ENCODE measurements around the gene ZNG1B. TPM values are rescaled to one million over a fixed set of nuclear protein-coding genes. Genes with fewer than 3 reads are reported as not detected.
"Not testable (repeated sequence)": the region's sequence is repeated elsewhere in the genome, so short reads cannot be mapped to it uniquely, and the experiment has no call there.

The ZNG1B gene
- total RNA-seq, 1 experiment from 2014 or later: 48.7 TPM

GRCh38 chr2:113406114-113406513 lies 31.4 kb upstream of the ZNG1B start:
- no peak for DNase-seq
- H4K20me1 ChIP-seq (ENCODE audit: low read length): no peaks in the 10 kb centered on the region
- peaks cover 8% of the 10 kb centered on the region for H3K4me1 ChIP-seq (ENCODE audit: insufficient read depth, low read length)
- H3F3A ChIP-seq (ENCODE audit: low read length, unreplicated experiment): no peaks in the 10 kb centered on the region
- H3K27ac ChIP-seq (ENCODE audit: low read length): no peak overlapping the region
- H3K27me3 ChIP-seq (ENCODE audit: low read length): no peaks in the 10 kb centered on the region
- CTCF ChIA-PET: no interaction called here
- no peaks in the 10 kb centered on the region for H3K9me2 ChIP-seq (replicated peaks; ENCODE audit: low read length)
- H3K9ac ChIP-seq (ENCODE audit: low read length): no peak overlapping the region
- no peaks in the 10 kb centered on the region for H3K36me3 ChIP-seq (ENCODE audit: low read depth, low read length)
- intact Hi-C loops (cut with micrococcal nuclease): no loop called here
- no peaks in the 10 kb centered on the region for H3K9me3 ChIP-seq (ENCODE audit: low read length)
- no peak overlapping the region for H3K4me2 ChIP-seq (ENCODE audit: low read length)
- no peak for ATAC-seq
- POLR2A ChIA-PET (ENCODE audit: unreplicated experiment): no interaction called here
- TF ChIP-seq EZH2 (IDR thresholded peaks at IDR 0.05; ENCODE audit: low read length, unreplicated experiment): no peak
- TF ChIP-seq EZH2phosphoT487 (IDR thresholded peaks at IDR 0.05; ENCODE audit: borderline replicate concordance, low read length): no peak
- no peak for TF ChIP-seq CTCF (conservative IDR thresholded peaks at IDR 0.05; ENCODE audit: low read depth, low read length)
- no peak overlapping the region for H2AFZ ChIP-seq (ENCODE audit: low read length)
- no TSS peak for BruUV-seq (replicated peaks)
- no peaks in the 10 kb centered on the region for H3K79me2 ChIP-seq (ENCODE audit: low read length)
- no peak overlapping the region for H3K4me3 ChIP-seq (ENCODE audit: low read length)

GRCh38 chr2:113407446-113408099 lies 29.9 kb upstream of the ZNG1B start:
- intact Hi-C loops (cut with micrococcal nuclease): no loop called here
- Histone ChIP-seq H3K9ac (ENCODE audit: low read length) (no peak overlapping the region), H3K4me2 (ENCODE audit: low read length) (peak overlapping the region; percentile 38; the same call in 1 of the 2 replicates), H3K27me3 (ENCODE audit: low read length) (no peaks in the 10 kb centered on the region), H3F3A (ENCODE audit: low read length, unreplicated experiment) (no peaks in the 10 kb centered on the region), H3K79me2 (ENCODE audit: low read length) (no peaks in the 10 kb centered on the region), H3K4me3 (ENCODE audit: low read length) (no peak overlapping the region), H3K27ac (ENCODE audit: low read length) (no peak overlapping the region), H4K20me1 (ENCODE audit: low read length) (no peaks in the 10 kb centered on the region), H3K9me2 (replicated peaks; ENCODE audit: low read length) (no peaks in the 10 kb centered on the region), H2AFZ (ENCODE audit: low read length) (no peak overlapping the region), H3K36me3 (ENCODE audit: low read depth, low read length) (no peaks in the 10 kb centered on the region), H3K9me3 (ENCODE audit: low read length) (no peaks in the 10 kb centered on the region), H3K4me1 (ENCODE audit: insufficient read depth, low read length) (peaks cover 8% of the 10 kb centered on the region)
- ChIA-PET CTCF (interaction anchor here (0.6 kb wide), 1 partner anchor 271 kb away, joined by 3 read pairs; no protein-coding TSS in a partner anchor), POLR2A (ENCODE audit: unreplicated experiment) (no interaction called here)
- peak; percentile 97 for ATAC-seq
- BruUV-seq (replicated peaks): no TSS peak
- TF ChIP-seq EZH2phosphoT487 (IDR thresholded peaks at IDR 0.05; ENCODE audit: borderline replicate concordance, low read length) (no peak), EZH2 (IDR thresholded peaks at IDR 0.05; ENCODE audit: low read length, unreplicated experiment) (no peak), CTCF (conservative IDR thresholded peaks at IDR 0.05; ENCODE audit: low read depth, low read length) (peak; percentile 72)
- peak; percentile 82 for DNase-seq

GRCh38 chr2:113411725-113412352 lies 25.7 kb upstream of the ZNG1B start:
- H4K20me1 ChIP-seq (ENCODE audit: low read length); H3K9ac ChIP-seq (ENCODE audit: low read length); H3K4me3 ChIP-seq (ENCODE audit: low read length); H3K9me3 ChIP-seq (ENCODE audit: low read length); POLR2A ChIA-PET (ENCODE audit: unreplicated experiment); H3F3A ChIP-seq (ENCODE audit: low read length, unreplicated experiment); ATAC-seq; H3K27me3 ChIP-seq (ENCODE audit: low read length); H3K79me2 ChIP-seq (ENCODE audit: low read length); CTCF ChIA-PET; H2AFZ ChIP-seq (ENCODE audit: low read length); H3K4me2 ChIP-seq (ENCODE audit: low read length); DNase-seq; H3K9me2 ChIP-seq (replicated peaks; ENCODE audit: low read length); H3K4me1 ChIP-seq (ENCODE audit: insufficient read depth, low read length); intact Hi-C loops (cut with micrococcal nuclease); H3K27ac ChIP-seq (ENCODE audit: low read length); BruUV-seq (replicated peaks); H3K36me3 ChIP-seq (ENCODE audit: low read depth, low read length): not testable (repeated sequence)

- H3K79me2 ChIP-seq (ENCODE audit: low read length); H3K4me2 ChIP-seq (ENCODE audit: low read length); H2AFZ ChIP-seq (ENCODE audit: low read length); H3K36me3 ChIP-seq (ENCODE audit: low read depth, low read length); H3K9me3 ChIP-seq (ENCODE audit: low read length); H3K9ac ChIP-seq (ENCODE audit: low read length); POLR2A ChIA-PET (ENCODE audit: unreplicated experiment); ATAC-seq; H4K20me1 ChIP-seq (ENCODE audit: low read length); BruUV-seq (replicated peaks); H3K27me3 ChIP-seq (ENCODE audit: low read length); H3K9me2 ChIP-seq (replicated peaks; ENCODE audit: low read length); H3K4me3 ChIP-seq (ENCODE audit: low read length); CTCF ChIA-PET; H3K27ac ChIP-seq (ENCODE audit: low read length); H3K4me1 ChIP-seq (ENCODE audit: insufficient read depth, low read length); DNase-seq; H3F3A ChIP-seq (ENCODE audit: low read length, unreplicated experiment); intact Hi-C loops (cut with micrococcal nuclease): not testable (repeated sequence)
These were observed 24.7 kb upstream of the ZNG1B start for GRCh38 chr2:113412774-113413173.

- BruUV-seq (replicated peaks); H3K9me3 ChIP-seq (ENCODE audit: low read length); H3K27ac ChIP-seq (ENCODE audit: low read length); H3F3A ChIP-seq (ENCODE audit: low read length, unreplicated experiment); H3K4me1 ChIP-seq (ENCODE audit: insufficient read depth, low read length); H3K36me3 ChIP-seq (ENCODE audit: low read depth, low read length); intact Hi-C loops (cut with micrococcal nuclease); DNase-seq; H3K4me2 ChIP-seq (ENCODE audit: low read length); H2AFZ ChIP-seq (ENCODE audit: low read length); H3K9ac ChIP-seq (ENCODE audit: low read length); H3K79me2 ChIP-seq (ENCODE audit: low read length); POLR2A ChIA-PET (ENCODE audit: unreplicated experiment); H4K20me1 ChIP-seq (ENCODE audit: low read length); CTCF ChIA-PET; H3K27me3 ChIP-seq (ENCODE audit: low read length); H3K4me3 ChIP-seq (ENCODE audit: low read length); ATAC-seq; H3K9me2 ChIP-seq (replicated peaks; ENCODE audit: low read length): not testable (repeated sequence)
These were observed 5.7 kb upstream of the ZNG1B start for GRCh38 chr2:113431773-113432172.

All from PC-3 (cell line).